SU-DHL-6 (cell line): ENCODE data around the gene MTMR2.

Experiments used
- H2AFZ ChIP-seq: fragments of 200-600 bp; sonication (generic); 2 replicates; pipeline ENCODE4 v1.6.1; 2014; ENCODE audit warnings: low read depth, mild to moderate bottlenecking, moderate library complexity, mixed read lengths, antibody characterized with exemption, low read length; ENCODE audit not compliant: severe bottlenecking
- H3F3A ChIP-seq: fragments of 200-600 bp; shearing (Covaris generic); 2 replicates; pipeline ENCODE4 v1.6.0; 2016; ENCODE audit warnings: antibody characterized with exemption, mild to moderate bottlenecking; ENCODE audit not compliant: insufficient read depth
- H3K27ac ChIP-seq: fragments of 200-600 bp; sonication (generic); 2 replicates; pipeline ENCODE4 v1.5.1; 2016; ENCODE audit warnings: low read depth, mild to moderate bottlenecking, low read length, moderate library complexity, mixed read lengths
- H3K27me3 ChIP-seq: fragments of 200-600 bp; sonication (generic), shearing (Covaris generic); 2 replicates; pipeline ENCODE4 v1.6.0; 2014; ENCODE audit warnings: mild to moderate bottlenecking, low read length
- H3K36me3 ChIP-seq: fragments of 200-600 bp; sonication (generic); 2 replicates; pipeline ENCODE4 v1.6.1; 2014; ENCODE audit warnings: mild to moderate bottlenecking, low read length, mixed read lengths
- H3K4me2 ChIP-seq: fragments of 300-600, 200-600 bp; shearing (Covaris generic), sonication (generic); 2 replicates; pipeline ENCODE4 v1.6.0; 2014; ENCODE audit warnings: low read length, low read depth, mild to moderate bottlenecking; ENCODE audit not compliant: poor library complexity, severe bottlenecking
- H3K4me3 ChIP-seq: fragments of 200-600 bp; sonication (generic); 2 replicates; pipeline ENCODE4 v1.5.1; 2014; ENCODE audit warnings: antibody characterized with exemption, low read length, mild to moderate bottlenecking, mixed read lengths; ENCODE audit not compliant: insufficient read depth, poor library complexity, severe bottlenecking
- H3K79me2 ChIP-seq: fragments of 200-600 bp; sonication (generic); 2 replicates; pipeline ENCODE4 v1.6.1; 2014; ENCODE audit warnings: mild to moderate bottlenecking, low read length, moderate library complexity; ENCODE audit not compliant: insufficient read depth
- H3K9ac ChIP-seq: fragments of 200-600 bp; sonication (generic); 2 replicates; pipeline ENCODE4 v1.7.0; 2014; ENCODE audit warnings: mild to moderate bottlenecking, low read length
- H3K9me2 ChIP-seq: fragments of 200-600 bp; sonication (generic); replicated peaks from 2 replicates; pipeline ENCODE4 v1.6.1; 2014; ENCODE audit warnings: low read length; ENCODE audit not compliant: insufficient read depth
- H3K9me3 ChIP-seq: fragments of 200-600 bp; sonication (generic); 2 replicates; pipeline ENCODE4 v1.6.1; 2014; ENCODE audit warnings: low read length, mixed read lengths; ENCODE audit not compliant: insufficient read depth
- H4K20me1 ChIP-seq: fragments of 200-600 bp; sonication (generic); 2 replicates; pipeline ENCODE4 v1.6.1; 2014; ENCODE audit warnings: low read depth, mild to moderate bottlenecking, antibody characterized with exemption, low read length, moderate library complexity, mixed read lengths
- CTCF ChIP-seq: fragments of 200-600 bp; sonication (generic); IDR thresholded peaks from one replicate; pipeline ENCODE4 v1.5.1; 2017; ENCODE audit warnings: antibody characterized with exemption, mild to moderate bottlenecking, low read length, moderate library complexity; ENCODE audit not compliant: insufficient read depth, poor library complexity, severe bottlenecking
- EZH2phosphoT487 ChIP-seq: fragments of 200-600 bp; sonication (generic), shearing (Covaris generic); conservative IDR thresholded peaks from 2 replicates; pipeline ENCODE4 v1.6.1; 2018; ENCODE audit warnings: mild to moderate bottlenecking, antibody characterized with exemption, low read length, moderate library complexity, mixed read lengths

The MTMR2 gene

DNA sequence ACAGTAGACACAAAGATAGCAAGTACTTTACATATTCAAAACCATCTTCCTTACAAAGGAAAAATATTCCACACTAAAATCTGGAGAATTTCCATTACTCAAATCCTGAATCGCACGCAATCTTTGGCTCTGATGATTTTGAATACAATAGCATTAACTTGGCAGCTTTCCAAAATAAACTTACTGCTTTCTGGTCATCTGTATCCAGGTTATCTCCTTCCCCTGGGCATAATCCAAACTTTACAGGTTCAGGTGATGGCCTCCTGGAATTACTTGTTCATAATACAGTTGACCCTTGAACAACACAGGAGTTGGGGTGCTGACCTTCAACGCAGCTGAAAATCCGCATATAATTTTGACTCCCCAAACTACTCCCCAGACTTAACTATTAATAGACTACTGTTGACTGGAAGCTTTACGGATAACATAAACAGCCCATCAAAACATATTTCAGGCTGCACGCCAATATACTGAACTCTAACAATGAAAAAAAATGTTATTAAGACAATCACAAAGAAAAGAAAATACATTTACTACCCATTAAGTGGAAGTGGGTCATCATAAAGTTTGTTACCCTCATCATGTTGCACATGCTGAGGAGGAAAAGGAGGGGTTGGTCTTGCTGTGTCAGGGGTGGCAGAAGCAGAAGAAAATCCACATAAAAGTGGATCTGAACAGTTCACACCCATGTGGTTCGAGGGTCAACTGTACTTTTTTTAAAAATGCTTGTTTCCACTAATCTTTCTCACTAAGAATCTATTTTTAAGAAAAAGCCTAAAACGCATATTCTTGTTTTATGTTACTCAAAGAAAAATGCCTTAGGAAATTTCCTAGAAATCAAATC lies 6.5 kb downstream of the MTMR2 start:
- H3K9ac ChIP-seq: no peak overlapping the region
- H3K9me2 ChIP-seq: no peaks in the 10 kb centered on the region
- H3K9me3 ChIP-seq: no peaks in the 10 kb centered on the region
- peaks cover 13% of the 10 kb centered on the region; the same call in 1 of the 2 replicates for H3F3A ChIP-seq
- H4K20me1 ChIP-seq: no peaks in the 10 kb centered on the region
- no peak overlapping the region for H3K4me3 ChIP-seq
- TF ChIP-seq EZH2phosphoT487: no peak
- no peaks in the 10 kb centered on the region for H3K27me3 ChIP-seq
- no peak overlapping the region for H3K27ac ChIP-seq
- H2AFZ ChIP-seq: no peak overlapping the region
- no peaks in the 10 kb centered on the region for H3K36me3 ChIP-seq
- peaks cover 58% of the 10 kb centered on the region for H3K79me2 ChIP-seq
- H3K4me2 ChIP-seq: no peak overlapping the region

- Histone ChIP-seq H3K4me3 (no peak overlapping the region), H3K79me2 (peaks cover 45% of the 10 kb centered on the region), H3K4me2 (no peak overlapping the region), H3K27ac (no peak overlapping the region), H3K9me3 (no peaks in the 10 kb centered on the region), H3F3A (no peaks in the 10 kb centered on the region), H3K27me3 (no peaks in the 10 kb centered on the region), H3K9me2 (no peaks in the 10 kb centered on the region), H3K9ac (no peak overlapping the region), H2AFZ (no peak overlapping the region), H3K36me3 (no peaks in the 10 kb centered on the region), H4K20me1 (peaks cover 1% of the 10 kb centered on the region; the same call in 1 of the 2 replicates)
- no peak for TF ChIP-seq EZH2phosphoT487
- TF ChIP-seq CTCF: no peak
Observed at GRCh38 chr11:95916049-95916448, 7.9 kb downstream of the MTMR2 start.

DNA sequence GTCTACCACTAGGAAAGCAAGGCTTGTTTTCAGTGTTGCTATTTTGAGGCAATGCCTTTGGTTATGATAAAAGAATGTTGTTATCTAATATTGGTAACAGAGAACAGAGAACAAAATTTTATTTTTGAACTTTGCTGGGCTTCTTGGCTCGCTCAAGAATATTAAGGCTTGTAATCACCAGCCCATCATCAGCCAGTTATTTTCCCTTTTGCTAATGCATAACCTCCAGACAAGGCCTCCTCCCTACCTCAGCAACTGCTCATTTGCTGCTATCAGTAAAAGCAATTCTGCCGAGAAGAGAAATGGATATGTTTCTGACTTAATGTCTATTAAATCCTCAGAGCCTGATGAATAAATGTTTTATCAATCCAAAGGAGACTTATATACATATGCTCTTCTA lies 8.9 kb downstream of the MTMR2 start:
- H3K27ac ChIP-seq: no peak overlapping the region
- no peaks in the 10 kb centered on the region for H3K36me3 ChIP-seq
- no peak overlapping the region for H2AFZ ChIP-seq
- no peak overlapping the region for H3K4me2 ChIP-seq
- no peak for TF ChIP-seq EZH2phosphoT487
- TF ChIP-seq CTCF: no peak
- no peaks in the 10 kb centered on the region for H3K27me3 ChIP-seq
- H4K20me1 ChIP-seq: peaks cover 4% of the 10 kb centered on the region; the same call in 1 of the 2 replicates
- H3K9me2 ChIP-seq: no peaks in the 10 kb centered on the region
- H3K9me3 ChIP-seq: no peaks in the 10 kb centered on the region
- no peak overlapping the region for H3K9ac ChIP-seq
- no peak overlapping the region for H3K4me3 ChIP-seq
- H3K79me2 ChIP-seq: peaks cover 41% of the 10 kb centered on the region
- H3F3A ChIP-seq: no peaks in the 10 kb centered on the region
